Suprapubic skin (tissue), 4 donors: ENCODE measurements around the gene ZNF277.

Experiments
- CTCF ChIP-seq, 2 donors: fragments of 200-600 bp in 1 of 2; fragments of 450-650 bp in 1 of 2; sonication (generic) in 1 of 2; IDR thresholded peaks; one replicate each; pipeline ENCODE4 v1.5.1; 2016 to 2019; ENCODE audit warnings: antibody characterized with exemption in 2 of 2, mild to moderate bottlenecking in 1 of 2, moderate library complexity in 1 of 2
- POLR2A ChIP-seq, 2 donors: fragments of 450-650 bp; IDR thresholded peaks; one replicate each; pipeline ENCODE4 v1.6.1; 2017; ENCODE audit warnings: antibody characterized with exemption in 2 of 2, mild to moderate bottlenecking in 2 of 2, moderate library complexity in 2 of 2
- POLR2AphosphoS5 ChIP-seq, 3 donors: sonication (generic); formaldehyde crosslinking; IDR thresholded peaks; one replicate each; pipeline ENCODE4 v1.6.1; 2017; ENCODE audit warnings: antibody characterized with exemption in 3 of 3

- TF ChIP-seq CTCF (IDR thresholded peaks at IDR 0.05) = no peak
- TF ChIP-seq POLR2A (IDR thresholded peaks at IDR 0.05) = no peak
- TF ChIP-seq POLR2AphosphoS5 (IDR thresholded peaks at IDR 0.05) = no peak
Observed at GRCh38 chr7:112361154-112361553, 154.7 kb downstream of the ZNF277 start.
